DND-41 (cell line): ENCODE data around the gene TBC1D22B.

ENCODE experiments used
- ATAC-seq: fragments of 200-7000 bp; cut with Tn5 transposase; 3 replicates; pipeline ENCODE4 v1.9.1; 2021; ENCODE audit warnings: low read depth; ENCODE audit not compliant: insufficient read depth
- DNase-seq: peaks from one replicate; pipeline ENCODE4 v3.0.0-alpha.2; 2020
- H2AFZ ChIP-seq: 2 replicates; pipeline ENCODE4 v1.6.0; 2012; ENCODE audit warnings: low read depth, low read length
- H3K27ac ChIP-seq: 2 replicates; pipeline ENCODE4 v1.5.1; 2012; ENCODE audit warnings: low read length, inconsistent platforms
- H3K27me3 ChIP-seq: fragments of 200-600 bp; sonication (generic); 2 replicates; pipeline ENCODE4 v1.6.0; 2012; ENCODE audit warnings: low read length, mild to moderate bottlenecking, inconsistent platforms; ENCODE audit not compliant: insufficient read depth, poor library complexity
- H3K36me3 ChIP-seq: 2 replicates; pipeline ENCODE4 v1.5.1; 2012; ENCODE audit warnings: low read length, inconsistent platforms; ENCODE audit not compliant: insufficient read depth
- H3K4me1 ChIP-seq: 2 replicates; pipeline ENCODE4 v1.5.1; 2012; ENCODE audit warnings: mild to moderate bottlenecking, low read length; ENCODE audit not compliant: insufficient read depth
- H3K4me2 ChIP-seq: 2 replicates; pipeline ENCODE4 v1.6.0; 2012; ENCODE audit warnings: mild to moderate bottlenecking, moderate library complexity, low read length, inconsistent platforms; ENCODE audit not compliant: insufficient read depth
- H3K4me3 ChIP-seq, 2 experiments: fragments of 200-600 bp in 1 of 2; shearing (Covaris generic) in 1 of 2; 2 replicates each; pipeline ENCODE4 v1.5.1; 2012 to 2016; ENCODE audit warnings: inconsistent platforms in 2 of 2, low read length in 2 of 2, mild to moderate bottlenecking in 2 of 2, low read depth in 1 of 2, moderate library complexity in 1 of 2
- H3K79me2 ChIP-seq: 2 replicates; pipeline ENCODE4 v1.6.0; 2012; ENCODE audit warnings: low read length, inconsistent platforms; ENCODE audit not compliant: insufficient read depth
- H3K9ac ChIP-seq: 2 replicates; pipeline ENCODE4 v1.6.0; 2012; ENCODE audit warnings: low read depth, mild to moderate bottlenecking, inconsistent platforms, low read length, moderate library complexity
- H3K9me3 ChIP-seq: 2 replicates; pipeline ENCODE4 v1.5.1; 2012; ENCODE audit warnings: low read length, moderate library complexity, mild to moderate bottlenecking, inconsistent platforms; ENCODE audit not compliant: insufficient read depth, severe bottlenecking
- H4K20me1 ChIP-seq: 2 replicates; pipeline ENCODE4 v1.6.0; 2012; ENCODE audit warnings: low read length; ENCODE audit not compliant: insufficient read depth
- EZH2 ChIP-seq: IDR thresholded peaks from 3 replicates; pipeline ENCODE4 v1.6.1; 2012; ENCODE audit warnings: borderline replicate concordance, low read depth, mild to moderate bottlenecking, moderate library complexity, low read length, inconsistent platforms; ENCODE audit not compliant: severe bottlenecking
- TF ChIP-seq, protein P1 (sequence below): IDR thresholded peaks from 2 replicates; pipeline ENCODE4 v1.5.1; 2012; ENCODE audit warnings: borderline replicate concordance, low read length, moderate library complexity, mild to moderate bottlenecking; ENCODE audit not compliant: poor library complexity, severe bottlenecking; ENCODE audit errors: extremely low read depth

The TBC1D22B gene

DNA sequence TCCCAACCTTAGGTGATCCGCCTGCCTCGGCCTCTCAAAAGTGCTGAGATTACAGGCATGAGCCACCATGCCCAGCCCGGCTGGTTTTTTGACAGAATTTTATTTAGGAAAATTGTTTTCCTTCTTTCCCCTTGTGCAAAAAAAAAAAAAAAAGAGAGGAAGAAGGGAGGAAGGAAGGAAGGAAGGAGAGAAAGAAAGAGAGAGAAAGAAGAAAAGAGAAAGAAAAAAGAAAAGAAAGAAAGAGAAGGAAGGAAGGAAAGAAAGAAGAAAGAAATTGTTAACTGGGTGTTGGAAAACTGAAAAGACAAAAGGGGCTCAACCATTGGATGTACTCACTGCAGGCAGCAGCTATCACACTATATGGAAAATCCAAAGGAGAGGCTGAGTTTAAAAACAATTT is 94.8 kb downstream of the TBC1D22B start:
- no peak overlapping the region for H2AFZ ChIP-seq
- no peak for TF ChIP-seq EZH2
- H3K27me3 ChIP-seq = no peaks in the 10 kb centered on the region
- H3K27ac ChIP-seq = no peak overlapping the region
- no peak overlapping the region for H3K4me3 ChIP-seq
- no peak overlapping the region for H3K4me2 ChIP-seq
- no peak overlapping the region for H3K9ac ChIP-seq
- no peaks in the 10 kb centered on the region for H3K9me3 ChIP-seq
- DNase-seq (no peak), ATAC-seq (no peak)
- H3K36me3 ChIP-seq = no peaks in the 10 kb centered on the region; the same call in 1 of the 2 replicates
- H3K4me1 ChIP-seq = peaks cover 32% of the 10 kb centered on the region
- peaks cover 11% of the 10 kb centered on the region; the same call in 1 of the 2 replicates for H4K20me1 ChIP-seq
- H3K79me2 ChIP-seq = peaks cover 35% of the 10 kb centered on the region

DNA sequence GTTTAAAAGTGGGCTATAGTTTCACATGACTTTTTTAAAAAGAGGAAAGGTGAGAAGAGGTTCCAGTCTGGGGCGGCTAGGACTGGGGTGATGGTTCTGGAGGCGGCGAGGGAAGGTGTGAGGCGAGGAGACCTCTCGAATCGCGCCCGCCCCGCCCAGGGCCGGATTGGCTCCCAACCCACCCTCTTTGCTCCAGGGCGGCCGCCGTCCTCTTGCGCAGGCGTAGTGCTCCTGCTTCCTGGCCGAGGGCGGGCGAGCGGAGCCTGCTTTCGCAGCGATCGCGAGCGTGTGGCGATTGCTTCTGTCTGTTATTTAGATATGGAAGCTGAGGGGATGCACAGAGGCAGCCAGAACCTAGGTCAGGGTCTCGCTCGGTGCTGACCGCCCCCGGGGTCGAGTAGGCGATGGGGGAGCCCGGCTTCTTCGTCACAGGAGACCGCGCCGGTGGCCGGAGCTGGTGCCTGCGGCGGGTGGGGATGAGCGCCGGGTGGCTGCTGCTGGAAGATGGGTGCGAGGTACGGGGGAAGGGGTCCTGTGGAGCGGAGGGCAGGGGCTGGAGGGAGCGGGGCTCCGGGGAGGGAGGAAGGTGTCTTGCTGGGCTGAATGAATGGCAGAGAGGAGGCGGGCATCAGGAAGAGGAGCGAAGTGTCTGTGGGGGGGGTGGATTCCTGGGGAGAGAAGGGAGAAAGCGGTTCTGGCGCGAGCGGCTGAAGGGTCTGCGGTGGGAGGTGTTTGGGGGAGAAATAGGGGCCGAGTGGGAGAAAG is 96.4 kb downstream of the TBC1D22B start, which contains the start of gene RNF8:
TSS of gene RNF8 (plus strand) at position 223 of the 765 bp plus-strand sequence. CDS start at position 405, 182 bp downstream.
- H3K4me3 ChIP-seq = peak within 1 kb of the TSS; percentile 73 to 78
- ATAC-seq (peak; percentile 95), DNase-seq (peak; percentile 93)
- no peaks in the 10 kb centered on the region for H3K9me3 ChIP-seq
- peaks cover 11% of the 10 kb centered on the region; the same call in 1 of the 2 replicates for H4K20me1 ChIP-seq
- H3K4me2 ChIP-seq = peak within 1 kb of the TSS; percentile 84
- H3K27me3 ChIP-seq = no peaks in the 10 kb centered on the region
- peaks cover 49% of the 10 kb centered on the region for H3K79me2 ChIP-seq
- no peaks in the 10 kb centered on the region; the same call in 1 of the 2 replicates for H3K36me3 ChIP-seq
- peak within 1 kb of the TSS; percentile 70 for H3K9ac ChIP-seq
- H2AFZ ChIP-seq = peak within 1 kb of the TSS; percentile 80
- TF ChIP-seq, protein P1, sequence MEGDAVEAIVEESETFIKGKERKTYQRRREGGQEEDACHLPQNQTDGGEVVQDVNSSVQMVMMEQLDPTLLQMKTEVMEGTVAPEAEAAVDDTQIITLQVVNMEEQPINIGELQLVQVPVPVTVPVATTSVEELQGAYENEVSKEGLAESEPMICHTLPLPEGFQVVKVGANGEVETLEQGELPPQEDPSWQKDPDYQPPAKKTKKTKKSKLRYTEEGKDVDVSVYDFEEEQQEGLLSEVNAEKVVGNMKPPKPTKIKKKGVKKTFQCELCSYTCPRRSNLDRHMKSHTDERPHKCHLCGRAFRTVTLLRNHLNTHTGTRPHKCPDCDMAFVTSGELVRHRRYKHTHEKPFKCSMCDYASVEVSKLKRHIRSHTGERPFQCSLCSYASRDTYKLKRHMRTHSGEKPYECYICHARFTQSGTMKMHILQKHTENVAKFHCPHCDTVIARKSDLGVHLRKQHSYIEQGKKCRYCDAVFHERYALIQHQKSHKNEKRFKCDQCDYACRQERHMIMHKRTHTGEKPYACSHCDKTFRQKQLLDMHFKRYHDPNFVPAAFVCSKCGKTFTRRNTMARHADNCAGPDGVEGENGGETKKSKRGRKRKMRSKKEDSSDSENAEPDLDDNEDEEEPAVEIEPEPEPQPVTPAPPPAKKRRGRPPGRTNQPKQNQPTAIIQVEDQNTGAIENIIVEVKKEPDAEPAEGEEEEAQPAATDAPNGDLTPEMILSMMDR = no peak
- no peak for TF ChIP-seq EZH2
- H3K4me1 ChIP-seq = peaks cover 32% of the 10 kb centered on the region
- H3K27ac ChIP-seq = peak within 1 kb of the TSS; percentile 62

DNA sequence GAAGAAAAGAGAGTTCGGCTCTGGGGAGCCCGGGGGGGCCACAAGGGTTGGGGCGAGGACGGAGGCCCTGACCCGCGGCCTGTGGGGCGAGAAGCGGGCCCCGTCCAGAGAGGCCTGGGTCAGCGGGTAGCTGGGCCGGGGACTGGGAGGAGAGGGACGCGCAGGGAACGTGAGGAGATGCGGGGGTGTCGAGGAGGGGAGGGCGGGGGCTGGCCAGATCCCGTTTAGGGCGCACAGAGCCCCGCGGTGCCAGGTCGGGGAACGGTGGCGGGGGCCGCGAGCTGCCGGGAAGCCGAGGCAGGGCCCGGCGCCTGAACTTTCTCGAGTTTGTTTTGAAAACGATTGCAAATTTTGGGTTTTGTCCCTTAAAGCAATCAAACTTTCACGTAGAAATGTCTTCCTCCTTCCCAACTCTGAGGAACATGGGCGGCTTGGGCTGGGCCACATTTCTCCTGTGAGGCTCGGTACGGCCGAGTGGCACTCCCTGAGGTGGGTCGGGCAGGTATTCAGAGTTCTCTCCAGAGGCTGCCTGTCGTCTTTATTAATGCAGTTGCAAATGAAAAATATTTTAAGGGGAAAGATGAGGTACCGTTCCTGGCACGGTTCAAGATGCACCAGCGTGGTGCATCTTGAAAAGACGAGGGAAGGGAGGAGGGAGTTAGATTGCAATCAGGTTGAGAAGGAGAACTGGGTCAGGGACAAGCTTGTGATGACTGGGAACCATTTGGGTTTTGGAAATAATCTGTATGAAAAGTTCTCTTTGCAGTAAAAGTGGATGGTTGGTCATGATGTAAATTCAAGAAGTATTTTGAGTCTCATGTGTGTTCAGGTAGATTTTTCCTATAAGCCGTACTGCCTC is 97.2 kb downstream of the TBC1D22B start:
- peak; percentile 41 for ATAC-seq
- H3K36me3 ChIP-seq = peaks cover 1% of the 10 kb centered on the region; the same call in 1 of the 2 replicates
- peak overlapping the region; percentile 62 for H3K27ac ChIP-seq
- peaks cover 54% of the 10 kb centered on the region for H3K79me2 ChIP-seq
- no peaks in the 10 kb centered on the region for H3K9me3 ChIP-seq
- TF ChIP-seq EZH2 = no peak
- TF ChIP-seq, protein P1 = no peak
- peaks cover 32% of the 10 kb centered on the region for H3K4me1 ChIP-seq
- H3K4me2 ChIP-seq = peak overlapping the region; percentile 84
- H2AFZ ChIP-seq = peak overlapping the region; percentile 80
- peak; percentile 29 for DNase-seq
- peak overlapping the region; percentile 70 for H3K9ac ChIP-seq
- no peaks in the 10 kb centered on the region for H3K27me3 ChIP-seq
- peak overlapping the region; percentile 73 to 78 for H3K4me3 ChIP-seq
- H4K20me1 ChIP-seq = peaks cover 11% of the 10 kb centered on the region; the same call in 1 of the 2 replicates

DNA sequence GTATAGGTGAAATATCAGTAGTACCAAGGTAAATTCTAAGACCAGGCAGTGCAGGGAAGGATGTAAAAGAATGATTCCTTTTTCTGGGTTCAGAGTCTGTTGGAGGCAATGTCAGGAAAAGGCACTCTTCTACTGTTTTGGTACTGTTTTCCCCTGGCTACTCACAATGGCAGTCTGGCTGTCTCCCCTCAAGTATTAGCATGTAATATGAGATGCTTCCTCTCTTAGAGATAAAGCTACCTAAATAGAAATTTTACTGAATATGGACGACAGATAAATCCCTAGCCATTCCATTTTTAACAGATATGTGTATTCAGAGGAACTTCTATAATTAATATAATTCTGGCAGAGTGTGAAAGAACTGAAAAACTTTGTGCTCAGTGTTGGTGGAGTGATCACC is 99.7 kb downstream of the TBC1D22B start:
- no peak overlapping the region for H3K27ac ChIP-seq
- no peak for TF ChIP-seq EZH2
- ATAC-seq (no peak), DNase-seq (no peak)
- no peak overlapping the region for H3K9ac ChIP-seq
- peaks cover 24% of the 10 kb centered on the region for H3K36me3 ChIP-seq
- no peaks in the 10 kb centered on the region for H3K9me3 ChIP-seq
- H3K4me3 ChIP-seq = no peak overlapping the region
- H3K27me3 ChIP-seq = no peaks in the 10 kb centered on the region
- H2AFZ ChIP-seq = no peak overlapping the region
- H3K4me1 ChIP-seq = peaks cover 32% of the 10 kb centered on the region
- H4K20me1 ChIP-seq = peaks cover 13% of the 10 kb centered on the region; the same call in 1 of the 2 replicates
- H3K79me2 ChIP-seq = peaks cover 62% of the 10 kb centered on the region
- peak overlapping the region; percentile 84; the same call in 1 of the 2 replicates for H3K4me2 ChIP-seq
